Measurements from ENCODE around the gene SYT7.

Gene SYT7

DNA sequence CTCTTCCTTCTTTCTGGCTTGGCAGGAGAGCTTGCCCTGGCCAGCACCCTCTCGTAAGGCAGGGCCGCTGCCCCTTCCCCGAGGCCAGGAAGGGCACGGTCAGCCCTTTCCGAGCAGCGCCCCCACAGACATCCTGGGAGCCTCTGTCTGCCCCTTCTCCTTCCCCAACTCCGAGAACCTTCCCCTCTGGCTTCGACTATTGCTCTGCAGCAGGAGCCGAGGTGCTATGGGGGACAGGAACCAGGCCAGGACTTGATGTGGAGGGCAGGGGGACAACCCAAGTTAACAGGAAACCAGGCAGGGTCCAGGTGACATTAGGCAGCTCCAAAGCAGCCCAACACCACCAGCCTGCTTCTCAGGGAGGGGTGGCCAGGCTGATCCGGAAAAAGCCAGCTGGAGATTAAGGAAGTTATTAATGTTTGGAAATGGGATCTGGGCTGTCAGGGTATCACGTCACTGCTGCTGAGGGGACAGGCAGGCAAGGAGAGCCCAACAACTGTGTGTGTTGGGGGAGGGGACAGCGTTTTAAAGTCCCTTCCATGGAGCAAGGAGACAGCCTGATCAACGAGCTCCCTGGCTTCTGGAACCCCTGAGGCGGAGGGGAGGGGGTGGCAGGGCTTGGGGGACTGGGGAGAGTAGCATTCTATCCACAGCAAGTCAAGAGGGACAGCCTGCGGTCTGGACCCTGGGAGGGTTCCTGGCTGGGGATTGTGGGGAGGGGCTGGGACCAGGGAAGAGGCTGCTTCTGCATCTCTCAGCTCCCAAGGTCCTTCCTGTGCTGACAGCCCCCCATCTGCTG lies 27.3 kb downstream of the SYT7 start:
- DNase-seq, result peak; percentile 16

DNA sequence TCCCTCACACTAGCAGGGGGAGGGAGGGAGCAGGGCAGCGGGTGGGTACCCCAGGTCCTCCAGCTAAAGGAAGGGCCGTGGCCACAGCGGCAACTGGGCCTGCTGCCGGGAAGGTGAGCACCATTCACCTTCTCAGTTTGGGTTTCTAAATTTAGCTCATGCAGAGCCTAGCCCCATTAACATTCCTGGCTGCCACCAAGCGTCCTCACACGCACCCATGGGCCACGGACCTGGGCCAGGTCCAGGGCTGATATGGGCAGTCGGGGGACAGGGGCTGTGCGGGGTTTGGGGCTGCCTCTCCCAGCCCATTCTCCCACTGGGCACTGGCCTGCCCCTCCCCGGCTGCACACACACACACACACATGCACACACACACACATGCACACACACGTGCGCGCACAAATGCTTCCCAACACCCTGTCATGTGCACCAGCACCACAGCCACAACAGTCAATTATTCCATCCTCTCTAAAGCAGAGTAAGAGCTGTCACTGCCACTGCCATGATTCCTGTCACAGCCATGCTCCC lies 28.7 kb downstream of the SYT7 start:
- no peak for DNase-seq

DNA sequence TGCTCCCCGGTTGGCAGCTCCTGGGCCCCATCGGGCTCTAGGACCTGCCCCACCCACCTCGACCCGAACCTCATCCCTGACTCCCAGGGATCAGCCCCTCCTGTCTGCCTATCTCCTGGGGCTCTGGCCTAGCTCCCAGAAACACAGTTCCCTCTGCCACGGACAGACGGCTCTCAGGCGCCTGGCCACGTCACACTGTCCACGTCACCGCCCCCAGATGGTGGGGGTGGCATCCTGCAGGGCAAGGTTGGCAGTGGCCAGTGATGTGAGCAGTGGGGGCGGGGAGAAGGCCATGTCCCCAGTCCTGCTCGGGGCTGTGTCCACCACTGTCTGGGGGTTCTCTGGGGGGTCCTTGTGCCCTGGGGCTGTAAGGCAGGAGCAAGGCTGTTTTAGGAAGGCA lies 29.2 kb downstream of the SYT7 start:
- DNase-seq, result peak; percentile 4

DNA sequence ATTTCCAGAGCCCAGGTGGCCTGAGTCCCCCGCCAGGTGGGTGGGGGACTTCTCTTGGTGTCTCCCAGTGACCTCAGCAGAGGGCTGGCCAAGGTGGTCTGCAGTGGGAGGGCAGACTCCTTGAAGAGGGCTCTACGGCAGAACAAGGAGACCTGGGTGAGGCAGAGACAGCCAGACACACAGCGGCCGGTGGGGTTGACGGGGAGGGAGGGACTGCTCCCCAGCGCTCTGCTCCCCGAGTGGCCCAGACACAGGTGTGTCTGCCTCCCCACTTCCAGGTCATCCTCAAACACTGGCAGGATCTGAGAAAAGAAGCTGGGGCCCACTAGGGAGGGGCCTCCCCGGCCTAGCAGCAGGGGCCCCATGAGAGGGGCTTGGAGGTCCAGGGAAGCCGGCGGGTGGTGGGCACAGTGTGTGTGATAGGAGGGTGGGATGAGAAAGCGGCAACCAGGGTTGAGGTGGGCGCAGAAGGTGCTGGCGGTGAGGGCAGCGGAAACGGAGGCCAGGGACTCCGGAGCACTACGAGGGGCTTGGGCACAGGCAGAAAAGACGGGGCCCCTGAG lies 30.1 kb downstream of the SYT7 start:
- DNase-seq, result no peak

DNA sequence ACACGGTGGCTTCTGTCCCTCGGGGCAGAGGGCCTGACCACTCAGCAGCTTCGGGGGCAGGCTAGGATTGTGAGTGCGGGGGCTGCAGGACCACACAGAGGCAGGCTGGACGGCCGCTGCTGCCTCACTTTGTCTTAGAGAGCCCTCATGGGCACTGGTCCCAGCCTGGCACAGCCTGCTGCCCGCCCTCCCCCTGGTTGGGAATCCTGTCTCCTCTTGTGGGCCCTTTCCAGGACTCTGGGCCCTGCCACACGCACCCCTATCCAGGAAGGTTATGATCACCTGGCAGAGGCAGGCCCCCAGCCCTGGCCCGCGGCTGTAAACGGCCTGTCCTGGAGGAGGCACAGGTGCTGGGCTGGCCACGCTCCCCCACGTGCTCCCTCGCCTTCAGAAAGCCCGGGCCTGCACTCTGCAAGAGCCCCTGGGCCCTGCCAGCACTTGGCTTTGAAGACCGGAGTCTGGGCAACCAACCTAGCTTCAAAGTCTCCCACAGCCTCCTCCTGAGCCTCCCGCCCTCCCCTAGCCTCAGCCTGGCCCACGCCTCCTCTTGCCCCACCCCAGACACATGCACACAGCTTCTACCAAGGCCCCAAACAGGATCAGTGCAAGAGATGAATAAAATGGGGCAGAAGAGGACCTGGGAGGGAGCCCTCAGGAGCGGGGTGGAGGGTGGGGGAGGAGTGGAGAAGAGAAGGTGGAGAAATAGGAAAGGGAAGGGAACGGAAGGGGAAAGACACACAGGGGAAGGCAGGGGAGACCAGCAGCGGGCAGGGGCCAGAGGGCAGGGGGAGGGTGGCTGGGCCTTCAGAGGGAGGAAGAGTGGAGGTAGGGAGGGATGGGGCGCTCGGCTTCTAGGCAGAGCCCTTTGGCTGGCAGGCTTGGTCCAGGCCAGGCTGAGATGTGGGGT lies 31.0 kb downstream of the SYT7 start:
- no peak for DNase-seq

DNA sequence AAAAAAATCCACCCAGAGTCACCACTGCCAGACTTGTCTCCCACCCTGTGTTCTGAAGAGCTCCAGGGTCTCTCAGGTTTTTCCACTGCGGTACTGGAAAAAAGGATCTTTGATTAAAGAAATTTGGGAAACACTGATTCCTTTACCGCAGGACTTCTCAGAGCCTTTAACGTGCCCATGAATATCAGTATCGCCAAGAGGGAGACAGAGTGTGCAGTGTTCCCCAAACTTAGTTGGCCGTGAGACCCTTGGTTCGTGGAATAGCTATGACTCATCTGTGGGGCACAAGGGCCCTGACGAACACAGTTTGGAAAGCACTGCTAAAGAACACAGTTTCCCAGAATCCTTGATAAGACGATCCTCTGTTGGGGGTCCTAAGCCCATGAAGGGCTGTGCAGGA lies 31.7 kb downstream of the SYT7 start:
- no peak for DNase-seq

DNA sequence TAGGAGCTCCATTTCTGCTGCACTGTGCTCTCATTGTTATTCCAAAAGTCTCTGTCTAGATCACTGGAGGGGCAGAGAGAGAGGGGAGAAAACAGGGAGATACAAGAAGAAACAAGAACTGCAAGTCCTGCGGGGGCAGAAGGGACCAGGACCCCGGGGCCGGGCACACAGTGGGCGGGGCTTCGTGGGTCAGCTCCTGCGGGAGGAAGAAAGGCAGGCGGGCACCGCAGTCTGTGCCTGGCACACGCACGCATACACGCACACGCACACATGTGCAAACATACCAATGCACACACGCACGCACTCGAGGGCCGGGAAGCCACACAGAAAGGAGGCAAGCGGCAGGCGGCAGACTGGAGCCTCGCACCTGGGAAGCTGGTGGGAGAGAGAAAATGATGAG lies 33.6 kb downstream of the SYT7 start:
- no peak for DNase-seq

DNA sequence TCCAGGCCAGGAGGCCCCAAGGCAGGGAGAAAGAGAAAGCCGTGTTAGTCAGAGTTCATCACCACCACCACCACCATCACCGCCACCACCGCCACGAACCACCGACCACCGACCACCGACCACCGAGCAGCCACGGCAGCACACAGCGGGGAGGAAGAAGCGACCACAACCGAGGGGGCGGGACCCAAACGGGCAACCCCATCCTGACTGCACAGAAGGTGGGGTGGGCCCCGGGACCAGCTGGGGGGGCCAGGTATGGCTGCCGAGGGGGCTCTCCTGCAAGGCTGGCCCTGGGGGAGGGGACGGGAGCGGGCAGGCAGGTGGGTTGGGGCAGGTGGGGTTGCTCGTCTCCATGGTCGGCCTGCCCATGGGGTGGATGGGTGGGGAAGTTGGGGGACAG lies 34.2 kb downstream of the SYT7 start:
- DNase-seq, result no peak

DNA sequence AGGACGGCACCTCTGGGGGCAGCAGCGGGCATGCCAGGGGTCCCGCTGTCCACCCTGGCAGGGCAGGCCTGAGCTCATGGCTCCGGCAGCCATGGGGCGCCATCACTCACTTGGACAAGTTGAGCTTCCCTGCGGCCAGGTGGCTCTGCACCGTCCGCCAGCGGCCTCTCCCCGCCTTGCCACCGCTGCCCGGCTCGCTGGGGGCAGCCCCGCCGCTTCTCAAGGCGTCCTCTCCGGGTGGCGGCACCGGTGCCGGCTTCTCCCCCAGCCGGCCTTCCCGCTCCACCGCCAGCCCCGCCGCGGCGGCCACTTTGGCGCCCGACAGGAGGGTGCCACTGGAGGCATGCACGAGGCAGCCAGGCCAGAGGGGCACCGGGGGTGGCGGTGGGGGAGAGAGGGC lies 35.0 kb downstream of the SYT7 start:
- no peak for DNase-seq

DNA sequence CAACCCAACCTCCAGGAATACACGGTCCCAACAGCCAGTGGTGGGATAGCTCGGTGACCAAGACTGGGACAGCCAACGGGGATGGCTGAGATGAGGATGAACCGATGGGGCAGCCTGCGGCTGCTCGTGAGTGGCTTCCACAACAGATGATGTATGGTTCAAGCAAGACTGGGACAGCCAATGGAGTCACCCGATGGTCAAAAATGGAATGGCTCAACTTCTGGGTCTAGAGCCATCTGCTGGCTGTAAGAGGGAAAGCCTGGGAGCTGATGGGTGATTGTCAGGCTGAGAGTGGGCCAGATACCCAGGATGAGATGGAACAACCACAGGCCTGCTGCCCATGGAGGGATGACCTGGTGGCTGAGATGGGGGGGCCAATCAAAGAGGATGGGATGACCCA lies 35.5 kb downstream of the SYT7 start:
- peak; percentile 25 for DNase-seq

DNA sequence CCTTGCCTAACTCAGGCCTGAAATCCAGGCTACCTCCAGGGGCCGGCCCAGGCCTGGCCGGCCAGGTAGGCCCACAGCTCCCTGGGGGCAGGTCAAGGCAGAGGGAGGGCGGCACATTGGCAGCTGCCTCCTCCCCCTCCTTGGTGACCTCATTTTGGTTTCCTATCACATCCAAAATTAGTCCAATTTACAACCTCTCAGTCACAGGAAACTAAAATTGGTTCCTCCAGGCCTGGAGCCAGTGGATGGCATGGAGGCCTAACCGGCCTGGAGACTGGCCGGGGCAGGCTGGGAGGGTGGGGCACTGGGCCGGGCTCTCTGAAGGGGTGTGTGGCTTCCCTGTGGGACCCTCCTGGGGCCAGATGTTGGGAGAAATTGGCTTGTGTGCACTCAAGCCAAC lies 36.4 kb downstream of the SYT7 start:
- DNase-seq, result no peak

DNA sequence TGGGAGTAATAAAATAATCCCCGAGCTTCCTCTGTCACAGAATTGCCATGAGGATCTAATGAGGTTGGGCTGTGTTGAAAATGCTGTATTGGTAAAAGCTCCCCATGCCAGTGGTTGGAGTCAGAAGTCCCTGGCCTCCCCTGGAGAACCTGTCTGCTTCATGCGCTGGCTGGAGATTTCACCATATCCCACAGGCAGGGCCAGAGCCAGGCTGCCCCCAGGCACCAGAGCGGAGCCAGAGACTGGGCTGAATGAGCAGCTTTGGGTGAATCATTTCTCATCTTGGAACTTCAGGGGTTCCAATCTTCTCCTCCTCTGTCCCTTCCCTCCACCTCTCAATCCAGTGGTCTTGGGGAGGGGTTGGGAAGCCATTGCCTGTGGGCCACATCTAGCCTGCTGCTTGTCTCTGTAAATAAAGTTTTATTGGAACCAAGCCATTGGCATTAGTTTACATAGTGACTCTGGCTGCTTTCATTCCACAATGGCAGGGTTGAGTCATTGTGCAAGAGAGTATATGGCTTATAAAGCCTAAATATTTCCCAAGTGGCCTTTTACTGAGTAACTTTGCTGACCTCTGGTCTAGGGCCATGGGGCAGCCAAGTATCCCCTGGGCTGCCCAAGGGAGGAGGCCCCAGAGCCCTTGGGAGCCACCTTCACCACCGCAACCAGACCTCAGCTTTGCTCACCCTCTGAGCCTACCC lies 37.1 kb downstream of the SYT7 start:
- DNase-seq, result no peak

DNA sequence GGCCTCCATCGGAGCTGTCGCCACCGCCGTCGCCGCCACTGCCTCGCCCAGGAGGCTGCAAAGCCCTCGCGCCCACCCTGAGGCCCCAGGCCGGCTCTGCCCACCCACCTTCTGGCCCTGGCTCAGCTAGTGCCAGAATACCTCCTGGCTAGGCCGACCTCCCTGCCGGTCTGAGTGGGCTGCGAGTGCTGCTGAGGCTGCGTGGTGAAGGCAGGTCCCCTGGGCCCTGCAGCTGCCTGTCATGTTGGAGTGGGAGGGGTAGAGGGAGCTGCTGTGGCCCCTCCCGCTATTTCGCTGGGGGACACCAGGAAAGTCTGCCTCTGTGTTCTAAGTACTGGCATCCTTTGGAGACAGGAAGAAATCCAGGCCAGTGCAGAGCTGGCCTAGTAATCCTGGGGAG lies 38.2 kb downstream of the SYT7 start:
- no peak for DNase-seq

DNA sequence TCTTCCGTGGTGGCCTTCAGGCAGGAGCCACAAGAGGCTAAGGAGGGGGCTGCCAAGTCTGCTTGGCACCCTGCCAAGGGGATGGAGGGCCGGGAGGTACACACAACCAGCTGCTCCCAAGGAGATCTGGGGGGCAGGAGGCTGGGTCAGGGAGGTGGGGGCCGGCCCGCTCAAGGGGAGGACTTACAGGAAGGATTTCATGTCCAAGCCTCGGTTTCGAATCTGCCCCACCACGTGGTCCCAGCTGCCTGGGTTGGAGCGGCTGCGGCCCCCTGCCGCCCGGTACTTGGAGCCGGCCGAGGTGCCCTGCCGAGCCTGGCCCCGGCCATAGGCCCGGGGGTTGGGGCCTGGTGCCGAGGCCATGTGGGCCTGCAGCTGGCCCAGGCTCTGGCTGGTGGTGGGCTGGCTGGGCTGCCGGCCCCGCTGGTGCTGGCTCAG lies 38.8 kb downstream of the SYT7 start:
- DNase-seq, result no peak

DNA sequence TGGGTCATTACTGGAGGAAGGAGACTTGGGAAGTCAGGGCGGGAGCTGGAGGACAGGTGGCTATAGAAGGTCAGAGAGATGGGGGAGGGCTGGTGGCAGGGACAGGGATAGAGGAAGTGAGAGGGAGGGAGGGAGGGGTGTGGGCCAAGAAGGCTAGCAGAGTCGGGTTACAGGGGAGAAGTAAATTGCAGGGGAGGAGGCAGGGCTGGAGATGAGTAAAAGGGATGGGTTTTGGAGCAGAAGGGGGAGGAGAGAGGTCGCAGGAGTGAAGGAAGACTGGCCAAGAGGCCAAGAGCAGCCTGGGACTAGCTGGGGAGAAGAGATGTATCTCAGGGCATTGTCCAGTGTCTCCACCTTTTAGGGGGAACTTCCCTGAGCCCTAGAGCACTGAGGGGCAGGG lies 39.3 kb downstream of the SYT7 start:
- peak; percentile 11 for DNase-seq

DNA sequence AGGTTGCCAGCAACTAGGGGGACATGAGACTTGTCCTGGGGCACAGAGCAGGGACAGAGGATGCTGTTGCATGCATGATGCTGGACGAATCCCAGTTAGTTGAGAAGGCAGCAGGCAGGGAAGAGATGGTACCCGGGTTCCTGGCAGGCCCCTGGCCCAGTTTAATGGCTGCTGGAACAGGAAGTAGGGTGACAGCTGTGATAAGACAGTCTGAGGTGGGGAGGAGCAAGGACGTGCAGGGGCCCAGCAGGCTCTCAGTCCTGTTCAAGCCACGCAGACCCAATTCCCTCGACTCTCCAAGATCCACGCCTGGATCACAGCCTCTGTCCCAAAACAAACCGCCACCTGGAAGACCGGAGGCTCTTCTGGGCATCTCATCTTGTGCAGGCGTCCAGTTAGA lies 40.3 kb downstream of the SYT7 start:
- no peak for DNase-seq

DNA sequence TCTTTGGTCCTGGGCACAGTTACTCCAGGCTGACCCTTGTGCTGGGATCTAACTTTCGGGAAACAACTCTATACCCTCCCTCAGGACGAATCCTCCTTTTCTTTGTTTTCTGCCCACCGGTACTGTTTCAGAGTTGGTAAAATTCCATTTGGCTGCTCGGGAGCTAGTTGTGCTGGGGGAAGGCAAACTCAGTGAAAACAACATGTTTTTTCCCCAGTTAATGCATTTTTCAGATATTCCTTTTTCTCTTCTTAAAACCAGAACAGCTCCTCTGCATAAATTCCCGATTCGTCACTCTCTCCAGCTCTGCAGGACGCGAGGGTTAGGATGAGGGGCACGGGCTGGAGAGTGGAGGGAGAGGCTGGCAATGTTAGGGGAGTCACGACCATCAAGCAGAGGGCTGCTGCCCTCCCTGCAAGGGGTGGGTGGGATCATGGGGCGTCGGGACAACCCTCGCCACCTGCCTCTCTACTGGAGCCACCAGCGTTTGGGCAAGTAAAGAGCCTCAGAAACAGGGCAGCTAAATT lies 41.0 kb downstream of the SYT7 start:
- no peak for DNase-seq

DNA sequence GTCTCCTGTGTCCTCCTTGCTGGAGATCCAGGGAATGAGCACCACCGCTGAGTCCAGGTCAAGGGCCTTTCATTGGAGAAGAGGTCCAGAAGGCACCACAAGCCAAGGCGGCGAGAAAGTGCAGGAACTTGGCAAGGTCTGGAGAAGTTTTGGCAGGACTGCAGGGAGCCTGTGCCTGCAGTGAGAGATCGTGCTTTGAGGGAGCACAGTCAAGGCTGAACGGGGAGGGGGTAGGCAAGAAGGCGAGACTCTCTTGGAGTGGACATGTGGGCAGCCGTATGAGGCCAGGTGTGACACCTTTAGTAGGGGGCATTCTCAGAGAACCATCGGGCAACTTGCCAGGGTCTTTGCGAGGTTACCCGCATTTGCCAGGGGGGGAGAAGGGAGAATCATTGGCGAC lies 41.9 kb downstream of the SYT7 start:
- no peak for DNase-seq

DNA sequence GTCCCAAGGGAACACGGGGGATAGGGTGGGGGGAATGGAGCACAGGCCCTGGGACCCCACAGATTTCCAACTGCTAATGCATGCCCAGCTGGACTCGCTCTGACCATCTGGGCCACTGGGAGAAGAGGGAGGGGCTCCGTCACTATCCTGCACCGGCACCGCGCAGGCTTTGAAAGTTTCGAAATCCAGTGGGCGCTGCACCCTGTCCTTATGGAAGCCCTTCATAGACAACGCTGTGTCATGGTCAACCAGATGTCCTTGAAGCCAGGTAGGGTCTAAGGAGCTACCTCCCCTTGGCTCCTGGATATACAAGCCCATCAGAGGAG lies 42.3 kb downstream of the SYT7 start:
- DNase-seq, result no peak

DNA sequence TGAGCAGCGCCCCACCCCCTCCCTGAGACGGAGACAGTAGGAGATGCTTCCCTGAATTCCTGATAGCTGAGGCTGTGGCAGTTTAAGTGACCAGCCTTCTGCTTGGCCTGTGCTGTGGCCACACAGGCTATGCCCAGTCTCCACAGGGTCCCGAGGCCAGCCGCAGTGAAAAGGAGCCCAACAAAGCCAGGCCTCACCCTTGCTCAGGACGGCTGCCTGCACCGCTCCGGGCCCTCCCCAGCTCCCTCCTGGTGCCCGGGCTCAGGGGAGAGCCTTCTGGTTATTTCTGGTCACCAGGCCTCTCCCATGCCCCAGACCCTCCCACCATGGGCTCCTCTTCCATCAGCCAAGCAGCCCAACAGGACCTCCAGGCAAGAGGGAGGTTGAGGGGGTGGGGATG lies 43.5 kb downstream of the SYT7 start:
- no peak for DNase-seq

DNA sequence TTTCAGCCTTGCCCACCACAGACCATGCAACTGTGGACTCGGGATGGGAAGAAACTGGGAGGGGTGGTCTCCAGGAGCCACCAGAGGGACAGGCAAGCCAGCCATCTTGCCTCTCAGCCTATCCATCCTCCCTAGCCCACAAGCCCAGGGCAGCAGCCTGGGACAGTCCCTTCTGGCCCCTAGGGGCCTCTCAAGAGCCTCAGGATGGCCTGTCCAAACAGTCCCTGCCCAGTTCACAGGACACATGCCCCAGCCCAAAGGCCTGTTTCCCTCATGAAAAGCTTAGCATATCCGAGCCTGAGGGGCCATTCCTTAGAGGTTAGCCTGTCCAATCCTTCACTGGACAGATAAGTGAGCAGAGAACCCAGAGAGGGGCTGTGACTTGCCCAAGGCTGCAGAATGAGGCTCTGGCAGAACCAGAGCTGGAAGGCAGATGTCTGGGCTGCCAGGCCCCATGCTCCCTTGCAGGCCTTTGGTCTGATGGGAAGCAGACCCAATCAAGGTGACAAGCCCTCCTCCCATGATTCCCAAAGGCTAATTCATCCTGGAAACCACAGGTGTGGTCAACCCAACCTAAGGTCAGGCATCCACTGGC lies 44.1 kb downstream of the SYT7 start:
- peak; percentile 2 for DNase-seq

DNA sequence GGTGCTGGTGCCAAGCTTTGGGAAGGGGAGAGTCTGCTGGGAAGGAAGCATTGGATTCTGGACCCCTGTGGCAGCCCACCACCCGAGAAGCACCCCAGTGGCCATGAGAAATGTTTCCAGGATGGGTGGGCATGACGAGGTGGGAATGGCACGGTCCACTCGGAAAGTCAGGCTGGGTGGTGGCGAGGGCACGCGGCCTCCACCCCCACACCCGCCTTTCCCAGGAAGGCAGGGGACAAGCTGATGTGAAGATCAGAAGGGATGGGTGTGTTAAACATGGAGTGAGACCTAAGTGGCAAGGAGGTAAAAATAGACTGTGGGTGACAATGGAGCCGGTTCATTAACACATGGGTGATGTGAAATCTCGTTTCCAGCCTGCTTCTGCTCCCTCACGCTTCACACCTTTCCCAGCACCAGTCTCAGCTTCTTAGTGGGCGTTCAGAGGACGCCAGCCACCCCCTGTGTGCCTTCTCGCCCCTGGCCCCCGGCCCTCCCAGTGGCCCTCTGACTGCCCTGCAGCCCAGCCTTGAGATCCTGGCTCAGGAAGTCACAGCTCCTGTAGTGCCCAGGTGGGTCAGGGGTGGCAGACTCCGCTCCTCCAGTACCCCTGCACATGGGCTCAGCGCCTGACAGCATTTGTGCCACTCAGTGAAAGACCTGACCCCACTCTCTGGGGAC lies 44.7 kb downstream of the SYT7 start:
- DNase-seq, result no peak
